Stimulated activated naive CD8-positive, alpha-beta T cell treated with anti-CD3 and anti-CD28 coated beads, Interleukin-15, Interleukin-2, amounts not matched to agents 100 U/mL and 50 U/mL, for 24 hours (primary cell): ENCODE measurements around the gene CNPY4.

Experiments used
- ATAC-seq: fragments of 150-1000 bp; cut with Tn5 transposase; one replicate; pipeline ENCODE4 v1.10.0; 2021
- DNase-seq: peaks from one replicate; pipeline ENCODE4 v3.0.0; 2021

Gene CNPY4

DNA sequence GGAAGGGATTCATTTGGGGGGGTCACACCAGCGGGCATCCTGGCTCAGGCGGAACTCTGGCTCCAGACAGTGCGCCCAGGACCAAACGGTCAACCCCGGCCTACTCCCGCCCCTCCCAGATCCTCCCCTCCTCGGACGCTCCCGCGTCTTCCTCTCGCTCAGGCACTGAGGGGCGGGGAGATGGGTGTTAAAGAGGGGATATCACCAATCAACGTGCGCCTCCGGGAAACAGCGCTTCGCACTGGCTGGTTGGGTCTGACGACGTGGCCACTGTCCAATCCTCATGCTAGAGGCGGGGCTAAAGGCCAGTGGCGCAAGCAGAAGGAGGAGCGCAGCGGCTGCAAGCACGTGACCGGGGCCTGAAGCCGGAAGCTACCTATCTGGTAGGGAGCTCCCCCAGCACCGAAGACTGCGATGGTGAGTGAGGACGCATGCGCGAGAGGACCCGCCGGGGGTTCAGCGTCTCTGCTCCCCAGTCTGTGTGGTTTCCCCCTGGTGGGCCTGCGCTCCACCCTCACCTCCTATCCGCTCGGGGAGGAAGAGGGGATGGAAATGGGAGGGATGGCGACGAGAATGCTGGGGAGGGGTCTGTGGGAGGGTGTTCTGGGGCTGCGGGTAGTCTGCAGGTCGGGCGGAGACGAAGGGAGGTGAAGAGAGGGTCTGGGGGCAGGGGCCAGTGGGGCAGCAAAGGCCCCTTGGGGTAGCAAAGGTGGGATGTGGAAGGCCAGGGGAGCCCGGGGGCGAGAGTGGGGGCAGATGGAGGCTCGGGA lies 29.3 kb downstream of the CNPY4 start, which contains the start of gene LAMTOR4:
LAMTOR4 (plus strand) TSS at position 360 of the 770 bp plus-strand sequence; CDS start at position 415, 55 bp downstream.
- peak; percentile 98 for ATAC-seq

DNA sequence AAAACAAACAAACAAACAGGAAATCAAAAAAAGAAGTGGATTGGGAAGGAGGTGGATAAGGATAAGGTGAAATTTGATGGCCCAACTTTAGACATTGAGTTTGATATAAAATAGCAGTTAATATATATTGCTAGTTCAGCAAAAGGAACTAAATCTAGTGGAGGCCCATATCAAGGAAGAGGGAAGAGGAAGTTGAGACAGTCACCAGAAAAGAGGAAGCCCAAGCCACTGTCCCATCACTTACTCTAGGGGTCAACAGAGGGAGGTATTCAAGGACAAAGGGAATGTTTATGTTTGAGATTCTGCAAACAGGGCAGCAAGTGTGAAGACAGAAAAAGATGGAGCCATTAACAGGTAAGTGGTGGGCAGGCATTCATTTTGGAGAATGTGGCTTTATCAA lies 33.0 kb downstream of the CNPY4 start:
- no peak for ATAC-seq
- DNase-seq = no peak

More for the DNA sequence above, 29.3 kb downstream of the CNPY4 start, which contains the start of gene LAMTOR4:
- peak; percentile 98 for DNase-seq

DNA sequence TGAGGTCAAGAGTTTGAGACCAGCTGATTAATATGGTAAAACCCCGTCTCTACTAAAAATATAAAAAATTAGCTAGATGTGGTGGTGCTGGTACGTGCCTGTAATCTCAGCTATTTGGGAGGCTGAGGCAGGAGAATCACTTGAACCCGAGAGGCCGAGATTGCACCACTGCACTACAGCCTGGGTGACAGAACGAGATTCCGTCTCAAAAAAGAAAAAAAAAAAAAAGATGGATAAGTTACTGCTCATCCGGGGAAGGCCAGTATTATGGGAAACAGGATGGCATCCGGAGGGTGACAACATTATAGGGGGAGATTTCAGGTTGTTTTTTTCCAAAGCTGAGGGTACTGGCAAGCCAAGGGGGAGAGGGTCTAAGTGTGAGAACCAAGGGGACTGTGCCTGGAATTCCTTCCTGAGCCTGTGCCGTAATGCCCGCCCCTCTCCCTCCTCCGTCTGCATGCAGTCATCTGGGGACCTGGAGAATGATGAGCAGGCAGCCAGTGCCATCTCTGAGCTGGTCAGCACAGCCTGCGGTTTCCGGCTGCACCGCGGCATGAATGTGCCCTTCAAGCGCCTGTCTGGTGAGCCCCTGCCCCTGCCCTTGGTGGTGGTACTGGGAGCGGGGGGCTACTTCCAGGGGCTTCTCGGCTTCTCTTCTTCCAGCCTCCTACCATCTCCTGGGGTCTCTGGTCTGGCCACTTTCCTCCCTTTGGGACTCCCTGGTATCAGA lies 33.7 kb downstream of the CNPY4 start:
- ATAC-seq = no peak
- DNase-seq = no peak

DNA sequence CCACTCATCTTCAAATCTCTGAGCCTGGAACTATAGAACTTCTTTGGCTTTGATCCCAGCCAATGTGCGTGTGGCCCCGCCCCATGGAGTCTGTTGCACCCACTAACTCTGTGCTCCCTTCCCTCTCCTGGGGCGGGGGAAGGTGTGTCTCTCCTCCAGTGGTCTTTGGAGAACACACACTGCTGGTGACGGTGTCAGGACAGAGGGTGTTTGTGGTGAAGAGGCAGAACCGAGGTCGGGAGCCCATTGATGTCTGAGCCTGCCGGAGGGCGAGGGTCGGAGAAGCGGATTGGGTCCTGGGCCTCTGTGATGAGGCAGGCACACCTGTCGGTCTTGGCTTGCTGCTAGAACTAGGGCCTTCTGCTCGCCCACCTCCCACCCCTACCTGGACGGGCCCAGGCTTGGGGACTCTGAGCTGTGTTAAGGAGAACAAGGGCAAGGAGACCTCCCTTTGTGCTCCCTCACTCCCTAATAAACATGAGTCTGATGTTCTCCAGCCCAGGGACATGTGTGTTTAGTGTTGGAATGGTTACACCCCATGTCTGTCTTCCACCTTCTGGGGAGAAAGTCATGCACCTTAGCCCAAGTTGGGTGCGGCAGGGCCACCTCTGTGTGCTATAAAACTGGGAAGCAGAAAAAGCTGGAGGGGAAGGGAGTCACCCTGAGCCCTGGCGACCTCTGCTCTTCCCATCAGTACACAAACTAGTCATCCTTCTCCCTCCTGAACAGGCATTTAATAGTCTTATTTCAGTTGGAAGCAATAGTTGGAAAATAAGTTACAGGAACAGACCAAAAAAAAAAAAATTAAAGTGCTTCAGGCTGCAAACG lies 34.5 kb downstream of the CNPY4 start:
- no peak for ATAC-seq
- no peak for DNase-seq

DNA sequence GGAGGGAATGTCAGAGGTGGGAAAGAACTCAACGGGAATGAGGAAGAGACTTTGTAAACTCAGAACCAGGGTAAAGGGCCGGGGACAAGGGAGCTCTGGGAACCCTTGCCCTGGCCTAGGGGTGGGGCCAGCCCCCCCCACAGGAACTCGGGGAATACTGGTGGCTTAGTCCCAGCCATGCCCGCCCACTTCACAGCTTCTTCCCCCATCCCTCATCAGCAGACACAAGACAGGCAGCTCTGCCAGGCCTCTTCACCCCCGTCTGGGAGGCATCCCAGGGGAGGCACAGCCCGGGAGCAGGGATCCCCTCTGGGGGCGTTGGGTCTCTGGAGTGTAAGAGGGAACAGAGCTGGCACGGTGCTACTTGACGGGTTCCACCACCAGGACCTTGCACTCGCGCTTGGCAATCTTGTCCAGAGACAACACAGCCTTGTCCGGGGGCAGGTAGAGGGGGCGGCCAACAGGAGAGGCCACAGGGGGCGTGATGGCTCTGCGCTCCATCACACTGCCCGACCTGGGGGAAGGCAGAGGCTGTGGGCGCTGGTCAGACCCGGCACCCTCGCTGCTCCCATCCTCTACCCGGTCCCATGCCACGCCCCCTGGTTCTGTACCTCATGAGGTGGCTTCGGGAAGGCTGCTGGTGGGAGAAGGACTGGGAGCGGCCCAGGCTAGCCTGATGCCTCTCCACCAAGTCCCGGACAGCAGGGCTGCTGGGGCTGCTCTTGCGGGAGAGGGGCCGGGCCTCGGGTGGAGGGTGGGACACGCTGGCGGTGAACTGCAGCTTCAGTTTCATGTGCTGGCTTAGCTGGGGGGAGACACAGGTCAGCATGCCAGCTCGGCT lies 35.4 kb downstream of the CNPY4 start:
- ATAC-seq (no peak), DNase-seq (no peak)

DNA sequence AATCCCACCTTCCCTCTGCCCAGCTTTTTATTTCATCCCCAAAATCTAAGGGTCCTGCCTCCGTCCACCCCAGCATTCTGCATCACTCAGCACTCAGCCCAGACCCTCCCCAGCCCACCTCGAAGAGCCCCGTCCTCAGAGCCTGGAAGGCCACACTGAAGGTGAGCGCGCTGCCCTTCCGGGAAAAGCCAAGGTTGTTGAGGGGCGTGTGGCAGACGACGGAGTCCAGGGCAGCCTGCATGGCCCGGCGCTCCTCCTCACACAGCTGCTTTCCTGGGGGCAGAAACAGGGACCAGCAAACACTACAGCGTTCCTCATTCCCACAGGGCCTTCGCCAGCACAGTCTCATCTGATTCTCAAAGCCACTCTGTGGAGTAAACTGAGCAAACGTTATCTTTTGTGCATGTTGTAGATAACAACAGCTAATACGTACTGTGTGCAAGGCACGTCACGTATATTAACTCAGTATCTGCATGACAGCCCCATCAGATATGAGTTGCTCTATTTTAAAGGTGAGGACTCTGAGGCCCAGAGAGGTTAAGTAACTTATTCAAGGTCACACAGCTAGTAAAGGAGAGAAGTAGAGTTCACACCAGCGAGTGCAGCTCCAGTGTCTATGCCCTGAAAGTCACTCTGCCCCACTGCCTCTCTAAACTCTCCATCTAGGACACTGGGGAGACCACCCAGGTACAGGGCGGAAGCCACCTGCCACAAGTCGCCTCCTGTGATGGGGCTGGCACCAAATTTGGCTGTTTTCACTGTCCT lies 36.3 kb downstream of the CNPY4 start:
- DNase-seq (no peak), ATAC-seq (no peak)

DNA sequence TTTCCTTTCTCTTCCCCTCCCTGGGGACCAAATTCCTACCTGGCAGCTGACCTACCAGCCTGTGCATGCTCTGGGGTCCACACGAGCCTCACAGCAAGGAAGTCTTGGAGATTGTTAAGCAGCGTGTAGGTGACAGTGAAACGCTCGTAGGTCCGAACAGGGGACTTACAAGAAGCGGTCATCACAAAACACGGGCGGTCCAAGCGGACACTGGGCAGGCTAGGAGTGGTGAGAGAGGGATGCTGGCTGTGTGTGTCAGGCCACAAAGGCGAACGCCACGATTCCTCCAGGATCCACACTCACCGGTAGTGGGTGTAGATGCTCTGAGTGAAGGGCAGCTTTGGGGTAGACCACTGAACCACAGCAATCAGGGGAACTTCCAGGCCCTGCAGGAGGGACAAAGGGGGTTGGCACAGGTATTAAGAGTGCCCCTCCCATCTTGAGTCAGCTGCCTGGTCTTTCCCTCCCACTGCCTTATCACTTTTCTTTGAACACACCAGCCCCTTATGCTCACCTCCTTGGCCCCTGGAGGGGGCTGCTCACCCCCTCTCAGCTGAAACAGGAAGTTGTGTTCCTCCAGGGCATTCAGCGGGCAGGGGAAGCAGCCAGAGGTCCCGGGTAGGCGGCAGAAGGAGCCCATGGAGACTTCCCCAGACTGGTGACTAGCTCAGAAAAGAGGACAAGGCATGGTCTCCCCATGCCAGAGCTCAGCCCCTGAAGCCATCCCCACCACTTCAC lies 37.1 kb downstream of the CNPY4 start:
- DNase-seq = peak; percentile 52
- peak; percentile 60 for ATAC-seq

DNA sequence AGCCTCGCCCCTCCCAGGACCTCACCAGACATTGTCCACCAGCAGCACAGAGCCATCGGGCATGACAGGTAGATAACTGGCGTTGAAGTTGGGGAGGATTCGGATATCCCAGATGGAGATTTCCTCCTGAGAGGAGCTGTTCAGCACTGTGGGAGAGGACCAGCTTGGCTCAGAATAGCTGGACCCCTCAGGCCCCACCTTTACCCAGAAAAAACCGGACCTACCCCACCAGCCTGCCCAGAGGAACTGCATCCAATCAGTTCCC lies 37.6 kb downstream of the CNPY4 start:
- DNase-seq = no peak
- no peak for ATAC-seq

DNA sequence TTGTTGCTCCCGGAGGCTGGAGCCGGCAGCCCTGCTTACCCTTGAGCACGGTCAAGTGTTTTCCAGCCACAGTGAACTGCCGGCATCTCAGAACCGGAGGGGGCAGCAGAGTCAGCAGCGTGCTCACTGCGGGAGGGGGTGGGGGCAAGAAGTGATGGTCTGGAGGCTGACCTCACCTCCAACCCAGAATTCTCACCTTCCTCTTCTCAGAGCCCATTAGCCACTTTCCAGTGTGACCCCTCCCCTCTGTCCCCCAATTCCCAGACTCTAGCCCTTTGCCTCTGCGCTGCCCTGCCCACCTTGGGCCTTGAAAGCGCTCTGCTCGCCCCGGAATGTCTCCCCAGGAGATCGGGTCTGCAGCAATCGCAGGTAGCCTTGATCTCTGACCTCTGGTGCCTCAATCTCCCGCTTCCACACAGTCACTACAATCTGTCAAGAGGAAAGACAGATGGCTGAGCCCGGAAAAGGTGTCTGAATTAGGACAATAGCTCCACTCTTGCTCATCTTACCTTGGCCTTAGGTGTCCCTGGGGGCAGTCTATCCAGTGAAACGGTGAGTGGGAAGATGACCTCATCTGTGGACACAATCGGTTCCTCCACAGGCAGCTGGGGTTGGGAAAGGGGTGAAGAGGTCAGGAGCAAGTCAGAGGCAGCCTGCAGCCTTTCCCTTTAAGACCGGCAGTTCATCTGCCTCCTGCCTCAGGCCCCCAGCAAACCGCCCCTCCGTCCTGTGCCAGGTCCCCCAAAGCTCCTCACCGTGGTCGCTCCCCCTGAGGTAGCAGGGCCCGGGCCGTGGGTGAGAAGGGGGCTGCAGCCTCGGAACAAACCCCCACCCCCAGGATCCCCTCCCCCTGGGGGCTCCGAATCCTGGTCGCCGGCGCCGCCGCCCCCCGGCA lies 38.1 kb downstream of the CNPY4 start:
- no peak for ATAC-seq
- DNase-seq = peak; percentile 33

DNA sequence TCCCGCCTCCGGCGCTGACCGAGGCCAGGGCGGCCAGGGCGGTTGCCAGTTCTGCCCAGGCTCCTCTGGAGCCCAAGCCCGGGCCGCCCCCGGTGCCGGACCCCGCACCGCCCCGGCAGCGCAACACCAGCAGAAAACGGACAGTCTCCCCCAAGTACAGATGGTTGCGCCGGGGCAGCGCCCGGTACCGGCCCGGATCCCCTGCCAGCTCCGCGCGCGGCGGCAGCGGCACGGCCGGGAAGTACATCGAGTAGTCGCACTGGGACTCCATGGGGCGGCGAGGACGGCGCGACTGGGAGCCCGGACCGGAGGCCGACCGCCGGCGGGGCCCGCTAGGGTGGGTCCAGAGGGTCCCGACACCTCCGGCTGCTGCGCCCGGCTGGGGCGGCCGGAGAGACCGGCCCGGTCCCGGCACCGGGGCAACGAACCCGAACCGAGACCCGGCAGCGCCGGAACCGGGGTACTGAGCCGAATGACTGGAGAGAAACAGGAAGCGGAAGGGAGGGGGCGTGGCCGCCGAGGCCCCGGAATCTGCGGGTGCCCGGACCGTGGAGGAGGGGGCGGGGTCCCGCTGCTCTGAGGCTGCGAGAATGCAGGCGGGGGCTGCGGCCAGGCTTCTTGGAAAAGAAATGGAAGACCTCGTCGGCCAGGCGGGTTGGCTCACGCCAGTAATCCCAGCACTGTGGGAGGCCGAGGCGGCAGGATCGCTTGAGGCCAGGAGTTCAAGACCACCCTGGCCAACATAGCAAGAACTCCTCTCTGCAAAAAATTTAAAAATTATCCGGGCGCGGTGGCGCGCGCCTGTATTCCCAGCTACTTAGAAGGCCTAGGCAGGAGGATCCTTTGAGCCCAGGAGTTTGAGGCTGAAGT lies 39.0 kb downstream of the CNPY4 start, which contains the start of gene TRAPPC14:
TRAPPC14 (minus strand) TSS at position 495 of the 870 bp plus-strand sequence; CDS start at position 271, 224 bp downstream.
- DNase-seq (peak; percentile 97), ATAC-seq (peak; percentile 72)

DNA sequence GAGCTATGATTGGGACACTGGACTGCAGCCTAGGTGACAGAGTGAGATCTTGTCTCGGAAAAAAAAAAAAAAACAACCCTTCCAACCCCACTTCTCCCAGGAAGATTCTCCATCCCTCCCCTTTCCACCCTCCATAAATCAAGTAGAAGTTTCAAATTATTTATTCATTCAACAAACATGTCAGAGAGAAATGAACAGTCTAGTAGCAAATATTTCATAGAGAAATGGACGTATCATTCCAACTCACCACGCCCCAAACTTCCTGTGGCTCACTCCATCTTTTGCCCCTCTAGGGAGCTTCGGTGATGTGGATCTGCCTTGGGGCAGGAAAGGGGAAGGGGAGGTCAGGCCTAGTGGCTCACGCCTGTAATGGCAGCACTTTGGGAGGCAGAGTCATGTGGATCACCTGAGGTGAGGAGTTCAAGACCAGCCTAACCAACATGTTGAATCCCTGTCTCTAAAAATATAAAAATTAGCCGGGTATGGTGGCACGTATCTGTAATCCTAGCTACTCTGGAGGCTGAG lies 39.7 kb downstream of the CNPY4 start:
- no peak for ATAC-seq

DNA sequence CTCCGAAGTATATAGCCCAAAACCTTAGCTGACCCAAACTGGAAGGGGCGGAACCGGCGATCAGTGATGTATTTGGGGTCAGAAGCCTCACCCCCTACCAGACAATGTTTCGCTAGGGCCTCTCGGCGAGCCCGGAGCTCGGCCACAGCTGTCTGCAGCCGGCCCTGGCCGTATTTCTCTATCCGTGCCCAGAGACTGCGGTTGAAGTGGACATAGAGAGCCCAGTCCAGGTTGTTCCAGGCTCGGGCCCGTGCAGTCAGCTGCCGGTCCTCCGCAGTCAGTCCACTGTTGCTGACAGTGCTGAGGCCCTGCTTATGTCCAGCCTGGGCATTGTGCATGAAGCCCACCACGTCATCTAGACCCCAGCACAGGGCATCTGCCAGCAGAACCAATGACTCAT lies 40.6 kb downstream of the CNPY4 start:
- DNase-seq (no peak), ATAC-seq (no peak)

More for the DNA sequence above, 39.7 kb downstream of the CNPY4 start:
- no peak for DNase-seq

DNA sequence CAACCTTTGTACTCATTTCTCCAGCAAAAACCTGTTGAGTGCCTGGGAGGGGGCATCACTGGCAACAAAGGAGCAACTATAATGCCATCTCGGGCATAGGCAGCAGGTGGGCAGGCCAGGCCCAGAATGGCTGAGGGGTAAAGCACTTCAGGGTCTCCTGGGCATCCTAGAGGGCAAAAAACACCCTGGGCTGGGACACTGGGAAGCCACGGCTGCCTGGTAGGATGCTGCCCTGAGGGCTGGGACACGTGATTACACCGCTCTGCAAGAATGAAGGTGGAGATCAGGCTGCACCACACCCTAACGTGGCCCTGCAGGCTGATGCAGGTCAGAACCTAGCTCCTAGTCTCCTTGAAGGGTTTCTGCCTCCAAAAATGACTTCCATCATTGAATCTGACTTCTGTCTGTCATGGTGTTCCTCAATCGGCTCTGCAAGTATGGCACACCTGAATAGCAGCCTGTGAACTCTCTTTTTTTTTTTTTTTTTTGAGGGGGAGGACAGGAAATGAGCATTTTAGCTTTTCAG lies 43.6 kb downstream of the CNPY4 start:
- ATAC-seq (no peak), DNase-seq (no peak)

DNA sequence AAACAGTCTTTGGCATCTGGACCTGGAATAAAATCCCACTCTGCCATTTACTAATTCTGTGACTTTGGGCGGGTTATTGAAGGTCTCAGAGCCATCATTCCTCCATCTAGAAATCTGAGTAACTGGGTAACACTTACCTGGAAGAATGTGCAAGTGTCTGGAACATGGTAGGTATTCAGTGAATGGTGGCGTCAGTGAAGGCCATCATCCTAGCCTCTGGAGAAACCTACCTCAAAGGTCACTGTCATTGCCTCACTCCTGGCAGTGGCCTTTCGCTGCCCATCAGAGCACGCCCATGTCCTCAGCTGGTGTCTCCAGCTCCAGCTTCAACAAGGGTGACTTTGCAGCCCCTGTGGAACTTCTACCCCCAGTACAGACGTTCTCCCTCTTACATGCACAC lies 44.4 kb downstream of the CNPY4 start:
- DNase-seq (no peak), ATAC-seq (no peak)

DNA sequence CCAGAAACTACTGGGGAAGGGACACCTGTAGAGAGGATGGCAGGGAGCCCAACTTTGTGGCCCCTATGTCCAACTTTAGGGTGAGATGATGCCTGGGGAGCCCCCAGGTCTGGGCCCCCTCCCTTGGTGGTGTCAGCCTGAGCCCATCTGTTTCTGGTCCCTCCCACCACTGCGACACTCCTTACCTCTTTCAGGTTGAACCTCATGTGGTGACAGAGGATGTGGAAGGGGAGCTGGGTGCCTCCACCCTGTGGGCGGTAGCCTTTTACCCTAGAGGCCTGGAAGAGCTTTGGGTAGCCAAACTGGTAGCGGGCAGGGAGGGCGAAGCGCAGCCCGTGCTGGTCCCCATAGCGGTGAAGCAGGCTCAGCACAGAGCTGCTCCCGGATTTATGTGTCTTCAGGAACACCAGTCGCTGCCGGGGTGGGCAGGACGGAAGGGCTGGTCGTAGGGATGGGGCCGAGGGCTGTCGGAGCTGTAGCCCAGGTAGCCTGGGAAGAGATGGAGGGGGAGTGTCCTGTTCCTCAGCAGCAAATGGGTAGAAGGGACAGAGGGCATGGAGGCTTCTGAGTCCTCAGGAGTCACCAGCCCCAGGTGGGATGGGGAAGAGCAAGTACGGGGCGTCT lies 47.0 kb downstream of the CNPY4 start:
- ATAC-seq = peak; percentile 71
- peak; percentile 47 for DNase-seq

DNA sequence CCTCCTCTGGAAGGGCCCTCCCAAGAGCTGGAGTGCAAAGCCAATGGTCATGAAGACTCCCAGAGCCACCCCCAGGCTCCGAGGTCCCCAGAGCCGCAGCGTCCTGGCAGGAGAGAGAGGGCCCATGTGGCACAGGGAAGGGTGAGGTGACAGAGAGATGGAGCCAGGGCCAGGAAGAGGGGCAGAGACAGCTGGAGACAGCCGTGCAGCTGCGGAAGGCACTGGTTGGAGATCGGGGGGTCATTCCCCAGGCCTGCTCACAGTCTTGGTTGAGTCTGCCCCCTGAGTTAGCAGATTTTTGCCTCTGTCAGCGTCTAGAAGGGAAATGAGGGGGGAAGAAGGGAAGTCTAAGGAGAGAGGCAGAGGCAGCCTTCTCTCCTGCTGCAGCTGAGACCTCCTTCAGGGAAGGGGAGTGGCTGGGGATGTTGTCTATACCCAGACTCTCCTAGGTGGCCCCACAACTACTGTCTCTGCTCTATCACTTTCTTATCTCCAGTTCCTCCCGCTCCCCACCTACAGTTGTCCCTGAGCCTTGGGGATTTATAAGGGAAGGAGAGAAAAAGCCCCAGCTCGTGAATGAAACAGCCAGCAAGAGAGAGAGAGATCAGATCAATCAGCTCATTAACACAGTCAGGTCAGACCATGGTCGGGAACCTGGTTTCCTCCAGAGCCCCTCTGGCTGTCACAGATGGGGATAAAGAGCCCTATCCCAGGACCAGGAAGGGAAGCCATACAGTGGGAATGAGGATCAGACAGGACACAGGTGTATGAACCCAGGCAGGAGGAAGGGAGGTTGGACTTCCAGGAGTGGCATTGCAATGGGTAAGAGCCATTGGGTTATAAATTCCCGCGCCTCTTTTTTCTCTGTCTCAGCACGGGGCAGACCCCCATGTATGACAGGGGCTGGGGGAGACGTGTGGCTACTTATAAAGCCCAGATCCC lies 47.8 kb downstream of the CNPY4 start:
- ATAC-seq (no peak), DNase-seq (no peak)
